AG04450 (cell line): Measurements from ENCODE around the gene TMIGD3. TPM values are rescaled to one million over a fixed set of nuclear protein-coding genes. Genes with fewer than 3 reads are reported as not detected.
A peak's percentile ranks its signal among the peaks of the same experiment; 100 is the strongest.

Experiments
- CTCF ChIA-PET: fragments of 300-600, 350-600 bp; formaldehyde crosslinking; extraction: SDS; loops from one replicate; lab custom pipeline; 2022; ENCODE audit warnings: antibody characterized with exemption, inconsistent platforms; lab: Charles Lee
- POLR2A ChIA-PET: fragments of 350-600 bp; formaldehyde crosslinking; extraction: SDS; loops from one replicate; lab custom pipeline; 2021; ENCODE audit warnings: antibody characterized with exemption, inconsistent platforms; lab: Yijun Ruan, JAX
- DNase-seq: peaks from one replicate; pipeline ENCODE4 v3.0.0-alpha.2; 2011; ENCODE audit warnings: low read depth, low spot score
- H3K27ac ChIP-seq: one replicate; pipeline ENCODE4 v1.5.1; 2012; ENCODE audit warnings: low read depth, low read length, control low read depth
- H3K27me3 ChIP-seq: one replicate; pipeline ENCODE4 v1.6.0; 2012; ENCODE audit warnings: low read length; ENCODE audit not compliant: control insufficient read depth, insufficient read depth
- H3K4me3 ChIP-seq: 2 replicates; pipeline ENCODE4 v1.5.1; 2011; ENCODE audit warnings: mild to moderate bottlenecking, low read depth, low read length, control low read depth
- H3K9me3 ChIP-seq: 2 replicates; pipeline ENCODE4 v1.5.1; 2012; ENCODE audit warnings: low read length; ENCODE audit not compliant: control insufficient read depth, insufficient read depth
- polyA plus RNA-seq: library from polyadenylated mRNA; depleted of rRNA; stranded (reverse); fragments of >200 nt; gene quantifications from 2 replicates; pipeline ENCODE4 v1.2.3, GENCODE V29; 2011
- TF ChIP-seq, protein P1 (sequence below): IDR thresholded peaks from 2 replicates; pipeline ENCODE4 v1.5.1; 2011; ENCODE audit warnings: low read depth, low read length, control low read depth, inconsistent platforms

The TMIGD3 gene
- polyA plus RNA-seq, 1 experiment = not detected

DNA sequence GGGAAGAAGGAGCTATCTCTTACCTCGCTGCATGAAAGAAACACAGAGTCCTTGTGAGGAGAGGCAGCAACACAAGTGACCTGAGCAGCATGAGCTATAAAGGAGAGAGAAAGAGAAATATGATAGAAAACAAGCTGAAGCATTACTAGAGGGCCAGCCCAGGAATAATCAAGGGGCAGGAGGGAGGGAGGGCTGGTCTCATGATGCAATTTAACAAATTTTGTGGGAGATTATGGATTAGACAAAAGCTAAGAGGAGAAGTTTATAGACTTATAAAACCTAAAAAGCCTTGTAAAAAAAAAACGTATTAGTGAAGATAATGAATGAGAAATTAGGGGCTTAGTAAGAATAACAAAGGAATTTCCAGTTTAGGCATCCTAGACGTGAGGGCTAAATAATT, 59.4 kb downstream of the TMIGD3 start:
- CTCF ChIA-PET = interaction anchor here (1.2 to 1.3 kb wide), 2 partner anchors 221 to 270 kb away, joined by 3 to 6 read pairs; no protein-coding TSS in a partner anchor
- POLR2A ChIA-PET = no interaction called here

DNA sequence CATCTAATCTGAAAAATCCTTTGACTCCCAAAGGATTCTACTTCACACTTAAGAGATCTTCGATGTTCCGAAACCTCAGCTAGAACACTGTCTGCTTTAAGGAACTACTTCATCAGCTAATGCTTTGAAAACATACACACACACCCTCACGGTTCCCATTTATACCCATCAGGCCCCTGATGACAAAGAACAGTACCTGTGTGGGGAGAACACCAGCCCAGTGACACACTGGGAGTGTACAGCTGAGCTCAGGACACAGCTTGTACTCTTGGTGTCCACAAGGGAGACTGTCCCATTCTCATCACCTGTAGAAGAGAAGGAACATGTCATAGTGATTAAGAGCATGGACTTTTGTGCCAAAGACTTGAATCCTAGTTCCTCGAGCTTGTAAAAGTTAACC, 61.0 kb downstream of the TMIGD3 start:
- no peak overlapping the region for H3K27ac ChIP-seq
- no peak overlapping the region for H3K4me3 ChIP-seq
- POLR2A ChIA-PET = no interaction called here
- CTCF ChIA-PET = interaction anchor here (1.1 to 3.3 kb wide), 2 partner anchors 42 to 219 kb away, joined by 3 to 12 read pairs; no protein-coding TSS in a partner anchor
- no peak for DNase-seq
- TF ChIP-seq, protein P1, sequence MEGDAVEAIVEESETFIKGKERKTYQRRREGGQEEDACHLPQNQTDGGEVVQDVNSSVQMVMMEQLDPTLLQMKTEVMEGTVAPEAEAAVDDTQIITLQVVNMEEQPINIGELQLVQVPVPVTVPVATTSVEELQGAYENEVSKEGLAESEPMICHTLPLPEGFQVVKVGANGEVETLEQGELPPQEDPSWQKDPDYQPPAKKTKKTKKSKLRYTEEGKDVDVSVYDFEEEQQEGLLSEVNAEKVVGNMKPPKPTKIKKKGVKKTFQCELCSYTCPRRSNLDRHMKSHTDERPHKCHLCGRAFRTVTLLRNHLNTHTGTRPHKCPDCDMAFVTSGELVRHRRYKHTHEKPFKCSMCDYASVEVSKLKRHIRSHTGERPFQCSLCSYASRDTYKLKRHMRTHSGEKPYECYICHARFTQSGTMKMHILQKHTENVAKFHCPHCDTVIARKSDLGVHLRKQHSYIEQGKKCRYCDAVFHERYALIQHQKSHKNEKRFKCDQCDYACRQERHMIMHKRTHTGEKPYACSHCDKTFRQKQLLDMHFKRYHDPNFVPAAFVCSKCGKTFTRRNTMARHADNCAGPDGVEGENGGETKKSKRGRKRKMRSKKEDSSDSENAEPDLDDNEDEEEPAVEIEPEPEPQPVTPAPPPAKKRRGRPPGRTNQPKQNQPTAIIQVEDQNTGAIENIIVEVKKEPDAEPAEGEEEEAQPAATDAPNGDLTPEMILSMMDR = no peak
- H3K27me3 ChIP-seq = no peaks in the 10 kb centered on the region
- H3K9me3 ChIP-seq = no peaks in the 10 kb centered on the region

More for the DNA sequence above, 59.4 kb downstream of the TMIGD3 start:
- Histone ChIP-seq H3K4me3 (no peak overlapping the region), H3K27me3 (no peaks in the 10 kb centered on the region), H3K27ac (no peak overlapping the region), H3K9me3 (peaks cover 3% of the 10 kb centered on the region; the same call in 1 of the 2 replicates)
- TF ChIP-seq, protein P1 = no peak
- no peak for DNase-seq

DNA sequence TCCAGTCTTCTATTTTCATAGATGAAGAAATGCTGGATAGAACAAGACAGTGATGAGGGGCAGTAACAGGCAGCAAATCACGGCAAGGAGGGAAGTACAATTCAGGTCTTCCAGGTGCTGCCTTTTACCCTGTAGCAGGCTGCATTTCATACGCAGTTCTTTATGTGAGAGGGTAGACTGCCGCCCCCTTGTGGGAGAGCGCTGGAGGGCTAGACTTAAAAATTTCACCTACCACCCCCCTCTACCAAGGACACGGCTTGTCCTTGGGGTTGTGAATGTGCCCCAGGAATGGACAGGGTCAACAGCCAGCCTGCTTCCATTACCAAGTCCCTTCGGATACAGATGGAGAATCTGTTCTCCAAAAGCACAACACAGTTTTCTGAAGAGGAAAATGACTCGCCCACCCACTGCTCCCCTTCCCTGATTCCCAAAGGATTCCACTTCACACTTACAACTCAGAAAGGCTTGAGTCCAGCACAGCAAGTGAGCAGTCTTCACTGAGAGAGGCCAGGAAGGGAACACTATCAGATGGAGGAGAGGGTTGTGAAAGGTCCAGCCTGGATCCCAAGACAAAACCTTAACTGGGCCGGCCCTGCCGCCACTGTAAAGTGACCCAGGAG, 61.8 kb downstream of the TMIGD3 start:
- H3K27me3 ChIP-seq = no peaks in the 10 kb centered on the region
- no peak overlapping the region for H3K4me3 ChIP-seq
- no peak overlapping the region for H3K27ac ChIP-seq
- H3K9me3 ChIP-seq = no peaks in the 10 kb centered on the region
- CTCF ChIA-PET = interaction anchor here (1.1 to 3.3 kb wide), 5 partner anchors 11 to 218 kb away, joined by 3 to 12 read pairs (median 3); no protein-coding TSS in a partner anchor
- POLR2A ChIA-PET = no interaction called here
- TF ChIP-seq, protein P1 = peak; percentile 66
- no peak for DNase-seq

DNA sequence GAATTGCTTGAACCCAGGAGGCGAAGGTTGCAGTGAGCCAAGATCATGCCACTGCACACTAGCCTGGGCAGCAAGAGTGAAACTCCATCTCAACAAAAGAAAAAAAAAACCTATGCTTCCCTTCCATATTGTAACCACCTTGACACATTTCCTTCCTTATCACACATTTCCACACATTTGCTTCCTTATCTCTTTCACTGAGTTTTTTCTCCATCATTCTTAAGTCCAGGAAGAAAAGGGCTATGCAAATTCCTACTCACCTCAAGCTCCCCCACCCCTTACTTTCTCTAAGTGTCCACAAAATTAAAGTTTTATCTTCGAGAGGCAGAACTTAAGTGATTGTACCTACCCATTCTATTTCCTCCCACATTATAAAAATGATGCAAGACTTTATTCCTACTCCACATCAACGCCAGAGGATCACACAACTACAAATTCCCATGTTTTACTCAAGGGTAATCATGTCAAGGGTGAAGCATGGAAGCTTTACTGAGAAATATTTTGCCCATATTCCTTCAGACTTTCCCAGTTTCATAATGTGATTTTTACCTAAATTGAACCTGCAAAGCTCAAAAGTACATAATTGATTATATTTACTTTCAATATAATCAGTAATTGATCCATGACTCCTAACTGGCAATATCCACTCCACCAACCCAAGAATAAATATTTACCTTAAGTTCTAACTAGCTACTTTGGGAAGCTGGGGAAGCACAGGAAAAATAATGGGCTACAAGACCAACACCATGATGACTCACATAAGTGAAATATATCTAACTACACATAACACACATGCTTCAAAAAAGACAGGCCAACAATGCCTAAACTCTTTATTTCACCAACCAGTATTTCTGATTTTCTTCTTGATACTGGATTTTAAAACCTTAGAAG, 63.7 kb downstream of the TMIGD3 start:
- ChIA-PET CTCF (interaction anchor here (0.5 to 3.3 kb wide), 6 partner anchors 39 to 300 kb away, joined by 4 to 12 read pairs (median 6); no protein-coding TSS in a partner anchor), POLR2A (no interaction called here)
- DNase-seq = no peak
- Histone ChIP-seq H3K27me3 (no peaks in the 10 kb centered on the region), H3K4me3 (no peak overlapping the region), H3K27ac (no peak overlapping the region), H3K9me3 (no peaks in the 10 kb centered on the region)
- TF ChIP-seq, protein P1 = no peak
